Stimulated activated naive CD8-positive, alpha-beta T cell treated with anti-CD3 and anti-CD28 coated beads, Interleukin-15, Interleukin-2, amounts not matched to agents 100 U/mL and 50 U/mL, for 24 hours (primary cell): ENCODE data around the gene SLC4A1AP.
A peak's percentile ranks its signal among the peaks of the same experiment; 100 is the strongest.

Experiments used
- ATAC-seq: fragments of 150-1000 bp; cut with Tn5 transposase; one replicate; pipeline ENCODE4 v1.10.0; 2021
- DNase-seq: peaks from one replicate; pipeline ENCODE4 v3.0.0; 2021

SLC4A1AP gene

DNA sequence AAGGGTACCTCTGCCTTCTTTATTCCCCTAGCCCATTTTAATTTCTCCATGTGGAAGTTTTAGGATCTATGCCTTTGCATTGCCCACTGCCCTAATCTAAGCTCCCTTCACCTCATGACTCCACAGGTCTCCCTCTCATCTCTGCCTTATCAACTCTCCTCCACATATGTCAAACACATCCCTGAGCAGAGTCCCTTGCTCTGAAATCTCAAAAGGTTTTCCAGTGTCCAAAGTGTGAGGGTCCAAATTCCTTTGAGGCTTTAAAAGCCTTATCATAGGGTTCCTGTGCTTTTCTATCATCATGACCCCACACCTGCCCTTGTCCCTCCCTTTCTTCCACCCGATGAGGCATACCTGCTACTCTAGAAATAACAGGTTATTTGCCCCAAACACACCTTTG, 38.6 kb downstream of the SLC4A1AP start:
- DNase-seq (no peak), ATAC-seq (no peak)

DNA sequence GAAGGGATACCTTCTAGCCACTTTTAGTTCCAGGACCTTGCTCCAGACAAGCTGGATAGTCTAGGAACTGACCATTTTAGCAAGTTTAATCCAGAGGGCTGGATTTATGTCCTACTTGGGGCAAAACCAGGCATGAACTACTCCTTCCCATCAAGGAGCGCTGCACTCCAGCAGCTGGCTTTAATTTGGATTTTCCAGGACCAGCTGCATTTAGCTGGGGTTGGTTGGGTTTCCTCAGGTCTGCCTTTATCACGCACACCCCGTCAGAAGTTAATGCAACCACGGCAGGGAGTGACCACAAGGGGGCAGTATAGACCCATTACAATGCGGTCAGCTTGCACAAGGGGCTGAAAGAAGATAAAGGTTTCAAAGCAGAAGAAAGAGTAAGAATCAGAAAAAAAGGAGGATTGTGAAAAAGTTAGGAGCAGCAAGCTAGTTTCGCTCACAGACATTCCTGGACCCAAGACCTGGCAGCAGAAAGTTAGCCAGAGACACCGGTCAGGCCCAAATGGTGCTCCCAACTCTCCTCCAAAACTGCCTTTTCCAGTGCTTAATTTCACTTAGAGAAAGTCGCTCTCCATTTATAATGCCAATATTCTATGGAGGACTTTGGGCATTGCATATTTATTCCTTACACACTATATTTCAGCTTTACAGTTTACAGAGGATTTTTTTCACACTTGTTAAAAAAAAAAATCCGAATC, 40.1 kb downstream of the SLC4A1AP start:
- DNase-seq: peak; percentile 86
- ATAC-seq: peak; percentile 72

DNA sequence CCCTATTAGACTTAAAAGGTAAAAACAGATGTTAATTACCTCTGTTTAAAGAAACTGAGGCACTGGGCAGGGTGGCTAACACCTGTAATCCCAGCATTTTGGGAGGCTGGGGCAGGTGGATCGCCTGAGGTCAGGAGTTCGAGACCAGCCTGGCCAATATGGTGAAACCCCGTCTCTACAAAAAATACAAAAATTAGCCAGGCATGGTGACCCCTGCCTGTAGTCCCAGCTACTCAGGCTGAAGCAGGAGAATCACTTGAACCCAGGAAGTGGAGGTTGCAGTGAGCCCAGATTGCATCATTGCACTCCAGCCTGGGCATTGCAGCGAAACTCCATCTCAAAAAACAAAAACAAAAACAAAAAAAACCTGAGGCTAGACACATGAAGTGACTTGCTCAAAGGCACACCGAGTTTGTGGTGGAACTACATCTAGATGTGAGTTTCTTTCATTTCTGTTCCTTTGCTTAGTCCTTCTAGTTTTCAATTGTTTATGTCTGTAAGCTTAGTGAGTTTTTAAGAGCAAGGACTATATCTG, 40.7 kb downstream of the SLC4A1AP start:
- ATAC-seq (no peak), DNase-seq (no peak)

DNA sequence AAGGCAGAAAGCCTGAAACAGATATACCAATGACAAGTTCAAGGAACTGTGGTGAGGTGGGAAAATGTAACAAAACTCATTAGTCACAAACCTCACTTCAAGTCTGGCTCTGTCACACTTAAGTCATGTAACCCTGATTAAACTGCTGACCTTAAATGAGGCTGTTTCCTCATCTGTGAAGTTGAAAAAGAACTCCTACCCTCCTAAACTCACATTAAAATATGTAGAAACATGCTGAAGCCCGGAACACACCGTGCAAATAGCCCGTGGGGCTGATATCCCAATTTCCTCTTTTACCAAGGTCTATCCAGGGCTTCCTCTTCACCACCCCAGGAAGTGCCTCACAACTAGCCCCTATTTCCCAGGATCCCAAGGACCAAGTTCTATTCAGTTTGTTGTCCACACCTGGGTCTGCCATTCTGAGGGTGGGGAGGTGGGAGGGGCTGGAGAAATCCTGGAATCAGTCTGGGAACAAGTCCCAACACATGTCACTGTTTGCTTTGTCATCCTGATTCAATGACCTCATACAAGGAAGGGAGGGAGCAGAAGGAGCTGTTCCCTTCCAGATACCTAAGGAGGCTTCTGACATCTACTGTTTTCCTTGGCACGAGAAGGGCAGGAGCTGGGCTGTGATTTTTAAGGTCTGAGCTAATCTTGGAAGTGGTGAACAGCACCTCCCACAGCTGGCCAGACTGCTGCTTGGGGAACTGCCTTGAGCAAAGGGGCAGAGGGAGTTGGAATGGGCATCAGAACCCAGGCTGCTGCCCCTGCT, 42.3 kb downstream of the SLC4A1AP start:
- DNase-seq: no peak
- peak; percentile 89 for ATAC-seq

DNA sequence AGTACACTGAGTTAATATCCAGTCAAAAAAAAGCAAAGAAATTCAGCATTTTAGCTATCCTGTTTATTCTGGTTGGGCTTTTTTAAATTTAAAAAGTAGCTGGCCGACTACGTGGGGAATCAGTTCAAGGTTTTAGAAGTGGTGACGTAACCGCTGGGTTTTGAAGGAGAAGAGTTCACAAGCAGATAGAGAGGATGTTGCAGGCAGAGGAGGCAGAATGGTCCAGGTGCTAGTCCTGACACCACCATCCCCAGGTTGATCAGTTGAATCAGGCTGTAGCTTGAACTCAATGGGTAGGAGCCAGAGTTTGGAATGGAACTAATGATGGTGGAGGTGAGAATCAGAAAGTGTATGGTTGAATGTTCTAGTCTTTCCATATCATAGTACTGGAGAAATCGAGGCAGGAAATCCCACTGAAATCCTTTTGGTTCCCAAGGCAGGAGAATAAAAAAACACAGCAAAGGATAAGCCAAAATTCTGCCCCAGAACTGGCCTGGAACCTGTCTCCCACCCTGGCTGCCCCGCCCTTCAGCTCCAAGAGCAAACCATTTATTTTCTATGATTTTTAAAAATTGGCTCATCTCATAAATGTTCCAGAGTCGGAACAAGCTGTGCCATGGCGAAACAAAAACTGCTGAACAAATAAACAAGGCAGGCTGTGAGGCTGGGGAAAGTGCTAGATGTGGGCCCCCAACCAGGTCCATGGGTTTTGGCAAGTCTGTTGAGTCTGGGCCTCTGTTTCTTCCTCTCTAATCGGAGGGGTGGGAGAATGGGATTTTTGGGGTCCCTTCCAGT, 44.0 kb downstream of the SLC4A1AP start:
- no peak for DNase-seq
- no peak for ATAC-seq

DNA sequence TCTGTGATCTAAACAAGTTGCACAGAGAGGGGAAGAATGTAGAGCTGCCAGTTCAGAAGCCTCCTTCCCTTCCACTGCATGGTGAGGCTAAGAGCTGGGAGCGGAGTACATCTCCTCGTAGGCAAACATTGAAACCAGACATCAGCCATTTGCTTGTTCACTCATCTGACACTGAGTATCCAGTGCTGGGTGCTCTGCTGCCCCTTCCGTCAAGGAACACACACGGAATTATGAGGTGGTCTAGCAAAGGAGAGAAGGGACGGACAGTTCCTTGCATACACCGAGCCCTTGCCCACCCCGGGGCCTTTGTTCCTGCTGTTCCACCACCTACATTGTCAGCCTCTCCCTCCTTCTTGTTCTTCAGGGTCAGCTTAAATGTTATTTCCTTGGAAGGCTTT, 44.6 kb downstream of the SLC4A1AP start:
- no peak for ATAC-seq
- DNase-seq: no peak

DNA sequence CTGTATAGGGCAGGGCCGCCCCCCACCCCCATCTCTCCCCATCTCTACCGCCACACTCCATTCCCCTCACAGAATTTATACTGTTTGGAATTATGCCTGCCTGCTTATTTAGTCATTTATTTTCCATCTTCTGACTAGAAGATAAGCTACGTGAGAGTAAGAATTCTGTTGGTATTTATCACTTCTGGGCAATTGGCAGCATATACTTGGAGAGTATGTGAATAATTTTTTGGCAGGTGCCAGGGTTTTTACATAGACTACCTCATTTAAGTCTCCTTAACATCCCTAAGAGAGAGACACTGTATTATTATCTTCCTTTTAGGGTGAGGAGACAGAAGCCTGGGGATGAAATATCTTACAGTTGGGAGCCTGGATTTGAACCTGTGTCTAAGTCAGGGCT, 45.0 kb downstream of the SLC4A1AP start:
- ATAC-seq: no peak
- no peak for DNase-seq

DNA sequence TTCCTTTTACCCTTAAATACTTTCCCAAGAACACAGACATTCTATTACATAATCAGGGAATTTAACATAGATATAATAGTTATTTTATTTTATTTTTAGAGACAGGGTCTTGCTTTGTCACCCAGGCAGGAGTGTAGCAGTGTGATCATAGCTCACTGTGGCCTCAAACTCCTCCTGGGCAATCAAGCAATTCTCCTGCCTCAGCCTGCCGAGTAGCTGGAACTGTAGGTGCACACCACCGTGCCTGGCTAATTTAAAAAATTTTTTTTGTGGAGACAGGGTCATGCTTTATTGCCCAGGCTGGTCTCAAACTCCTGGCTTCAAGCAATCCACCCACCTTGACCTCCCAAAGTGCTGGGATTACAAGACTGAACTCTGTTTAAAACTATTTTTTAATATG, 45.6 kb downstream of the SLC4A1AP start:
- ATAC-seq (no peak), DNase-seq (no peak)

DNA sequence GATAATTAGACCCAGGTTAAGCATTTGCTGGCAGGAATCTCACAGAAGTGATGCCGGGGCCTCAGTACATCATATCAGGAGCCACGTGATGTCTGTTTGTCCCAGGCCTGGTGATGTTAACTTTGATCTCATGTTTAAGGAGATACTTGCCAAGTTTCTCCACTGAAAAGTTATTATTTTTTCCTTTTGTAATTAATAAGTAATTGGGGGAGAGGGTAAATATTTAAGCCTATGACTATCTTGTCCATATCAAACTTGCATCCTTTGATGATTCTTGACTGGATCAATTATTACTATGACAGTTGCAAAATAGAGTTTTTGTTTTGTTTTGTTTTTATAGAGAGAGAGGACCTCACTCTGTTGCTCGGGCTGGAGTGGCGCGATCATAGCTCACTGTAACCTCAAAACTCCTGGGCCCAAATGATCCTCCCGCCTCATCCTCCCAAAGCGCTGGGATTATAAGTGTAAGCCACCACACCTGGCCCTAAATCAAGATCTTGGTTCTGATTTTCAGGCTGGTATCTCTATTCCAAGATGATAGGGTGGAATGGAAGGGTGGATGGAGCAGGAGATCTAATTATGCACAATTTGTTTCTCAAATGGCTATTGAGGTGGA, 46.4 kb downstream of the SLC4A1AP start:
- ATAC-seq (no peak), DNase-seq (no peak)

DNA sequence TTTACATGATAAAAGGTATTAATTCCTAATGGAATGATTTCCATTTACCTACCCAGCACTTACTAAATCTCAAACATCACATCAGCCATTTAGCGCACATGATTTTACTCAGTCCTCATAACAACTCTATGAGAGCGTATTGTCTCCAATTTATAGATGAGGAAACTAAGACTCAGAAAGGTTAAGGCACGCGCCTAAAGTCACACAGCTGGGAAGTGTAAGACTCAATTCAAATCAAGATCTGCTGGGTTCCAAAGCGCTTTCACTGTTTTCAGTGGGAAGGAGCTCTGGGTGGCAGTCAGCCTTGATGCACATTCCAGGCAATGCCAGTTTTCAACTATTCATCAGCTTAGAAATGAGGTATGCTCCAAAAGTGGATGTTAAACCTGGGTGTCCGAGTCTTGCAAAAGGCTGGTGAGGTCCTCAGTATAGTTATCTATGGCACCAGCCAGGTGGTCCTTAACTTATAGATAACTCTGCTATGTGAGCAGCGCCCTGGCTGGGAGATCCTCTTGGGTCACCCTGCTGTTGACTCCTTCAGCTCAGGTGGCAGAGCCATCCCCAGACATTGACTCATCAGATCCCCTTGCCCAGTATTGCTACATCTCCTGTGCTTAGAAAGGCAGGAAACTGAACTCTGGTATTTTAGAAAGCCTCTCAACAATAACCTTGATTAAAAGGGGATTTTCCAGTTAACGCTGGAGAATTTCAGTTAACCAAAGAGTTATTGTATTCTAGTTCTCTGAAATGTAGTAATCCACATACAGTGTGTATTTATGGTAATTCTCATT, 47.1 kb downstream of the SLC4A1AP start:
- no peak for DNase-seq
- ATAC-seq: peak; percentile 24

DNA sequence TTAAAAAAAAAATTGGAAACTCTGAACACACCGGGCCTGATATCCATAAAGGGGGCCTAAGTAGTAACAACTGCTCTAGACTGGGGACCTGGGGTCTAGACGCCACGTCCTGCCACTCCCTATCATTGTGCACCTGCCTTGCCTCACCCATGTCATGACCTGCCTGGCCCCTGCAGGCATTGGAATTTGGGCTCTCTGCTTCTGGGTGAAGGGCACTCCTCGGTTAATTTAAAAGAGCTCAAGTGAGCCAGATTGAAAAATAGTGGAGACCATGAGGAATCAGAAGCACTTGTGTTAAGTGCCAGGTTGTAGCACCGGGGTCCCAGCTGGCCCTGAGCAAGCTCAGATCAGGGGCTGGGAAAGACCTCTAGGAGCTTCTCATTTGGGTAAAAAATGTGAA, 48.1 kb downstream of the SLC4A1AP start:
- DNase-seq (no peak), ATAC-seq (no peak)

DNA sequence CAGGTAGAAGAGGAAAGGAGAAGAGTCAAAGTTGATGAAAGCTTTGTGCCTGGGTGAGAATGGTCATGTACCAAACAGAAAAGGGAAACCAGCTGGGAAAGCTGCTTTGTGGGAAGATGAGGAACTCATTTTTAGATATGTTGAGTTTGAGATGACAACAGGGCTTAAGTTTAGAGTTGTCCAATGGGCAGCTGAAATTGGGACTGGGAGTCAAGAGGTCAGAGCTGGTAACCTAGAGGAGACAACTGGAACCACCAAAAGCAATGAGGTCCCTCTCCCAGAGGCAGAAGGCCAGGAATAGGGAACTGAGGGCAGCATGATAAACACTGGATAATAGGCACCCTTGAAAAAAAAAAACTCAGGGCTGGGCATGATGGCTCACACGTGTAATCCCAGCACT, 48.8 kb downstream of the SLC4A1AP start:
- no peak for ATAC-seq
- no peak for DNase-seq

DNA sequence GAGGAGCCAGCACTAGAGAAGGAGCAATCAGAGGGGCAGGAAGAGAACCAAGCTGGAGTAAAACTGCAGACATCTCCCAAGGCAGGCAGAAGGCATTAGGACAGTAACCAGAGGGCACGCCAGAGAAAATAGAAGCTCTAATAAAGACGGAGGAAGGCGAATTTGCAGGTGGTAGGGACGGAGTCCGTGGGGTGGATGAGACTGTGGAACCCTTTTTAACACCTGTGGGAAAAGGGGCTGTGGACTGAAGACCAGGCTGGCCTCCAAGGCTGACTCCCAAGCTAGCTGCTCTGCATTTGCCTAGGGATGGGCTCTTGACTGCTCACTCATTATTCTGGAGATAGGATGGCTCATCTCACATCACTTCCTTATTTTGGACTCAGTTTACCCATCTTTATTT, 49.5 kb downstream of the SLC4A1AP start:
- DNase-seq (no peak), ATAC-seq (no peak)

DNA sequence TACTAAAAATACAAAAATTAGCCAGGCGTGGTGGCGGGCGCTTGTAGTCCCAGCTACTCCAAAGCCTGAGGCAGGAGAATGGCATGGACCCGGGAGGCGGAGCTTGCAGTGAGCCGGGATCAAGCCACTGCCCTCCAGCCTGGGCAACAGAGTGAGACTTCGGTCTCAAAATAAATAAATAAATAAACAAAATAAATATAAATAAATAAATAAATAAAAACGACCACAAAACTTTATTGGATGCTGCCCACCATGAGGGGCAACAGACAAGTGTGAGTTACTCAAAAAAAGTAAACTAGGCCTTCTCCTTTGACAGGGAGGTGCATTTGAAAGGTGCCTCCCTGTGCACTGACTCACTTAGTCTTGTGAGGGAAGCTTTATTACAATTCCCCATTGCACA, 50.4 kb downstream of the SLC4A1AP start:
- no peak for ATAC-seq
- no peak for DNase-seq

DNA sequence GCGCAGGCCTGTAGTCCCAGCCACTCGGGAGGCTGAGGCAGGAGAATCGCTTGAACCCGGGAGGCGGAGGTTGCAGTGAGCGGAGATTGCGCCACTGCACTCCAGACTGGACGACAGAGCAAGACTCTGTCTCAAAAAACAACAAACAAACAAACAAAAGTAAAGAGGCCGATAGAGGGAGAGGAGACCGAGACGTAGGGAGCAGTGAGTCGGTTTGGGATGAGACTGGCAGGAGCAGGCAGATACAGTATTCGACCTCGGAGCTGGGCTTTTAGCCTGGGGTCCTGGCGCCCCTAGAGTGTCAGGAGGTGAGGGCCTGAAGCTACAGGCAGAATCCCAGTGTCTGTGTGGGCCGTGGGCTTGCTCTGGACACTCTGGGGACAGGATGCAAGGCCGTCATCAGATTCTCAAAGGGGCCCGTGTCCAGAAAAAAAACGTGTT, 51.2 kb downstream of the SLC4A1AP start:
- ATAC-seq (no peak), DNase-seq (no peak)

DNA sequence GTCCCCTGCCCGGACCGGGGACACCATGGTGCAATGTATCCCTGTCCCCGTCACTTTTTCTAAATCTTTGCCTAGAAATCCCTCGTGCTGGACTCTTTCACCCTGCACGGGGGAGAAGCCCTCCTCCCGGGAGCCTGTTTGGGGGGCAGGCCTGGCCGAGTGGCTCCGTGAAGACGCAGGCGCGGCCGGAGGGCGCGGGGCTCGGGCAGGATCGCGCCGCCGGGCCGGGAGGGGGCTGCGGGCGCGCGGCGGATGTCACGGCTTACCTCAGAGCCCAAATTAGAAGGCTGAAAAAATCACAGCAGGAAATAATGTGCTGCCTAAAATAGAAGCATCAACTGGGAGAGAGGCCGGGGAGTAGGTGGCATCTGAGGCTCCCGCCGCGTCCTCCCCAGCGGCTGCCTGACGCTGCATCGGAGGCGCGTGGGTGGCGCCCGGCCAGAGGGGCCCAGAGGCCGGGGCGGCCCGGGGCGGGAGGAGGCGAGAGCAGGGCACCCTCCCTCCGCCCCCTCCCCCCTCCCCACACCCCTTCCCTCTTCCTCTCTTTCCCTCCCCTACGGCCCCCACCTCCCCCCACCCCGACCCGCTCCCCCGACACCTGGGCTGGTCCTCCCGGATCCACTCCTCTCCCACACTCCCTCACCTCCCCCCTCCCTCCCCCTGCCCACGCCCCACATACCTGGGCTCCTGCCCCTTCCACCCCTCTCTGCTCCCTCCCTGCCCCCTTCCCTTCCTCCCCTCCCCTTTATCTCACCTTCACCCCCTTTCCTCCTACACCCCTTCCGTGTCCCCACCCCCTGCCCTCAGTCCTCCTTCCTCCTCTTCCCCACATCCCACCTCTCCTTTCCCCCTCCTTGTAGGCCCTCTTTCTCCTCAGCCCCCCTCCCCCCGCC, 51.9 kb downstream of the SLC4A1AP start:
- DNase-seq: peak; percentile 59
- ATAC-seq: peak; percentile 41

DNA sequence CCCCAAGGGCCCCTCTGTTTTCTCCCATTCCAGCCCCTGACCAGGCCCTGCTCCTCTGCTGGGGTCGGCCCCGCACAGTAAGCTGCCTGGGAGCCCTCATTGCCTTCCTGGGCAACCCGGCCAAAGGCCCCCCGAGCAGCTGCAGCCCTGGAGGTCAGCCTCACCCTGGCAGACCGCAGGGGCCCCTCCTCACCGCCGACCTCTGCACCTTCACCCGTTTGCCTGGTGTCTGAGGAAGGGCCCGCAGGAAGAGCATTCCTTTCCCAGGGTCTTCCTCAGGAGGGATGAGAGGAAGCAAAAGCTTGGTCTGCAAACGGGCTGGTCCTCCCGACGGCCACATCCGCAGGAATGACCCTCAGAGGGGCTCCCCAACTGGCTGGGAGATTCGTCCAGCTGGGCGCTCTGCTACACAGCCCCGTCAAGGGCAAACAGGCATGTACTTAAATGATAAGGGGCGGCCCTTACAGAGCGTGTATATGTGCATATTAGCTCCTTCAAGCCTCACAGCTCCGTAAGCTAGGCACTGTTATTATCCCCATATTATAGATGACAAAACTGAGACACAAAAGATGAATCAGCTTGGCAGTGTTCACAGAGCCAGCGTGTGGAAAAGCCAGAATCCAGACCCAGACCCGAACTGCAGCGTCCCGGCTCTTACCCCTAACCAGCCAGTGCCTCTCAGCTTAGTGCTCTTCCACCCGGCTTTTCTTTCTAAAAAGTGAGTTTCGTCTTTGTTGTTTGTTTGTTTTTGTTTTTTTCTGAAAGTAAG, 52.8 kb downstream of the SLC4A1AP start:
- DNase-seq: no peak
- no peak for ATAC-seq

DNA sequence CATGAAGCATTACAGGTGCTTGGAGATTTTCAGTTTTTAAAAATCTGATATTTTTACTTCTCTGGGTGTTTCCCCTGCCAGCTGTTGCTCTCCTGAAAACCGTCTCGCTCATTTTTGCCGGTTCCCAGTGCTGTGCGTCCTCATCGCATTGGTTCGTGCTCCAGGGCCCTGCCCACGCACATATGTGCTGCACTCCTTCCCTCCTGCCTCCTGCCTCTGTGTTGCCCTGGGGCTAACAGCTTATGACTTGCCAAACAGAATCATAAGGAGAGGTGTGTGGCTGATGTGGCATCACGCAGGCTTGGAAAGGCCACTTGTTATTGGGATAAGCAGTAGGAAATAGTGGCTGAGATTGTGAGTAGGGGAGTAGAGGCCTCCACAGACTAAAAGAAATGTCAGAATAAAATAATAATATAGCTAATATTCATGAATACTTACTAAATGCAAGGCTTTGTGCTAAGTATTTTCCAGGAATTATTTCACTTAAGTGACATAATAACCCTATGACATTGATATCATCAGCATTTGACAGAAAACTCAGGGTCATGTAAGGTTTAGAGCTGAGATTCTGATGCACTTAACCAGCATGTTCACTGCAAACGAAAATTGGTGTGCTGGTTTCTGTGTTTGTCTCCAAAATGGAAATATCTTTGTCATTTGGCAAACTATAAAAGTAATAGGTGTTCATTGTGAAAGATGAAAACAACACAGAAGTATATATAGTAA, 53.5 kb downstream of the SLC4A1AP start:
- DNase-seq: peak; percentile 23
- ATAC-seq: no peak

DNA sequence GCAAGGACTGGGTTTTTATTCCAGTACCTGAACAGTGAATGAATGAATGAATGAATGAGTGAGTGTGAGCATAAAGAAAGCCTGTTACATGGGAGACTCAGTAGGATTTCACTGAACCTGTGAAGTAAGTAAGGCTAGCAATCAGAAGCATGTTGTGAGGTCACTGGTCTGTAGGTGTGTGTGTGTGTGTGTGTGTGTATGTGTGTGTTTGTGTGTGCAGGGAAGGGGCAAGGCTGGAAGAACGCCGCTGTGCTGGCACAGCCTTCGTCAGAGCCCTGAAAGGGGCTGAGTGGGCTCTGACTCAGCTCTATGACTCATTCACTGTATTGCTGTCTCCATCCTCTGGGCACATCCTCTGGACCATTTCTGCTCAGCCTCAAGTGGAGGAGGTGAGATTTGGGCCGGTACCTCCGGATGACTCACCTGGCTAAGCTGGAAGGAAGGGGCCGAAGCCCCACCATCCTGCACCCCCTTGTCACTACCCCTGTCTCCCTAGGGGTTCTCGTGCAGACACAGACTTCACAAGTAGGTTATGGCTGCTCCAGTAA, 56.4 kb downstream of the SLC4A1AP start:
- DNase-seq: peak; percentile 66
- ATAC-seq: peak; percentile 93
